ENCODE results near the gene KRT71. TPM values are rescaled to one million over a fixed set of nuclear protein-coding genes. Genes with fewer than 3 reads are reported as not detected.

KRT71 gene
- total RNA-seq, 1 experiment from 2014 or later: not detected

GRCh38 chr12:52518574-52519386 is 34.2 kb downstream of the KRT71 start:
- no peak overlapping the region for H3K9ac ChIP-seq (ENCODE audit: low read length)
- no peak overlapping the region for H2AFZ ChIP-seq (ENCODE audit: low read depth, low read length, poor library complexity, severe bottlenecking)

GRCh38 chr12:52517888-52518287 is 35.1 kb downstream of the KRT71 start:
- no TSS peak for BruUV-seq (replicated peaks)
- DNase-seq (ENCODE audit: low read depth, low spot score): no peak
- H3K4me3 ChIP-seq (replicated peaks in 1 of 2; ENCODE audit: low read depth in 1 of 2, low read length in 2 of 2): no peak overlapping the region
- no peak for TF ChIP-seq SP1 (IDR thresholded peaks at IDR 0.05; ENCODE audit: low read depth)
- no peak for TF ChIP-seq POLR2A (IDR thresholded peaks at IDR 0.05; ENCODE audit: borderline replicate concordance, extremely low read depth, insufficient read depth, insufficient read length)
- no peak for TF ChIP-seq POLR2AphosphoS5 (IDR thresholded peaks at IDR 0.05; ENCODE audit: low read depth, low read length)
- TF ChIP-seq CTCF (IDR thresholded peaks at IDR 0.05 in 2 of 3, conservative IDR thresholded peaks at IDR 0.05 in 1 of 3; ENCODE audit: borderline replicate concordance in 1 of 3, insufficient read depth in 1 of 3, low read depth in 2 of 3, low read length in 2 of 3): no peak
- TF ChIP-seq CEBPB (IDR thresholded peaks at IDR 0.05; ENCODE audit: low read depth): no peak
- TF ChIP-seq EZH2phosphoT487 (IDR thresholded peaks at IDR 0.05; ENCODE audit: borderline replicate concordance): no peak
- TF ChIP-seq TCF7L2 (IDR thresholded peaks at IDR 0.05; ENCODE audit: borderline replicate concordance, extremely low read depth, insufficient read depth, insufficient read length): no peak
- TF ChIP-seq ZBTB33 (IDR thresholded peaks at IDR 0.05; ENCODE audit: extremely low read depth, insufficient replicate concordance, low read length): no peak

More at GRCh38 chr12:52518574-52519386, 34.2 kb downstream of the KRT71 start:
- H4K20me1 ChIP-seq (ENCODE audit: insufficient read depth): no peaks in the 10 kb centered on the region
- no peak overlapping the region for H3K4me3 ChIP-seq (replicated peaks in 1 of 2; ENCODE audit: low read depth in 1 of 2, low read length in 2 of 2)
- no peak for ATAC-seq
- intact Hi-C loops (cut with micrococcal nuclease): no loop called here
- H3K79me2 ChIP-seq (ENCODE audit: insufficient read depth, low read length): no peaks in the 10 kb centered on the region
- H3K9me3 ChIP-seq (ENCODE audit: control insufficient read depth in 1 of 2, insufficient read depth in 1 of 2, low read depth in 1 of 2, low read length in 2 of 2): no peaks in the 10 kb centered on the region
- no peaks in the 10 kb centered on the region for H3K9me2 ChIP-seq (ENCODE audit: insufficient read depth)
- H3K27ac ChIP-seq (ENCODE audit: low read depth, low read length): no peak overlapping the region
- no peak for DNase-seq (ENCODE audit: low read depth, low spot score)
- TF ChIP-seq ZBTB33 (IDR thresholded peaks at IDR 0.05; ENCODE audit: extremely low read depth, insufficient replicate concordance, low read length) (no peak), POLR2A (IDR thresholded peaks at IDR 0.05; ENCODE audit: borderline replicate concordance, extremely low read depth, insufficient read depth, insufficient read length) (no peak)
- RAD21 ChIA-PET (ENCODE audit: low non-redundant PET in 1 of 2, low total read pairs in 2 of 2, uncharacterized antibody in 2 of 2, unreplicated experiment in 2 of 2): no interaction called here
- no TSS peak for BruUV-seq (replicated peaks)
- CTCF ChIA-PET: no interaction called here
- POLR2A ChIA-PET: no interaction called here
- H3K36me3 ChIP-seq (ENCODE audit: control insufficient read depth in 1 of 2, insufficient read depth in 2 of 2, low read length in 2 of 2): no peaks in the 10 kb centered on the region
- no peak overlapping the region for H3K4me2 ChIP-seq (ENCODE audit: low read length)
- peaks cover 31 to 50% of the 10 kb centered on the region in 2 experiments for H3K4me1 ChIP-seq (ENCODE audit: control insufficient read depth in 1 of 2, insufficient read depth in 2 of 2, low read length in 2 of 2)
- no peaks in the 10 kb centered on the region for H3K27me3 ChIP-seq (ENCODE audit: insufficient read depth, low read length)

More at GRCh38 chr12:52517888-52518287, 35.1 kb downstream of the KRT71 start:
- Histone ChIP-seq H3K9me3 (ENCODE audit: control insufficient read depth in 1 of 2, insufficient read depth in 1 of 2, low read depth in 1 of 2, low read length in 2 of 2) (no peaks in the 10 kb centered on the region), H3K9me2 (ENCODE audit: insufficient read depth) (no peaks in the 10 kb centered on the region), H4K20me1 (ENCODE audit: insufficient read depth) (no peaks in the 10 kb centered on the region), H2AFZ (ENCODE audit: low read depth, low read length, poor library complexity, severe bottlenecking) (no peak overlapping the region), H3K4me1 (ENCODE audit: control insufficient read depth in 1 of 2, insufficient read depth in 2 of 2, low read length in 2 of 2) (peaks cover 23 to 41% of the 10 kb centered on the region in 2 experiments), H3K27me3 (ENCODE audit: insufficient read depth, low read length) (no peaks in the 10 kb centered on the region), H3K9ac (ENCODE audit: low read length) (no peak overlapping the region), H3K79me2 (ENCODE audit: insufficient read depth, low read length) (no peaks in the 10 kb centered on the region), H3K27ac (ENCODE audit: low read depth, low read length) (no peak overlapping the region), H3K4me2 (ENCODE audit: low read length) (no peak overlapping the region), H3K36me3 (ENCODE audit: control insufficient read depth in 1 of 2, insufficient read depth in 2 of 2, low read length in 2 of 2) (no peaks in the 10 kb centered on the region)
- intact Hi-C loops (cut with micrococcal nuclease): no loop called here
- ChIA-PET CTCF (no interaction called here), RAD21 (ENCODE audit: low non-redundant PET in 1 of 2, low total read pairs in 2 of 2, uncharacterized antibody in 2 of 2, unreplicated experiment in 2 of 2) (no interaction called here), POLR2A (no interaction called here)
- no peak for ATAC-seq
